Right lobe of liver (tissue), 6 donors: ENCODE measurements around the gene KRTAP3-3. TPM values are rescaled to one million over a fixed set of nuclear protein-coding genes. Genes with fewer than 3 reads are reported as not detected.

Experiments
- ATAC-seq, 4 donors: fragments of 200-7000 bp; cut with Tn5 transposase; one replicate each; pipeline ENCODE4 v1.9.1; 2020; ENCODE audit warnings: mild to moderate bottlenecking in 4 of 4, moderate library complexity in 4 of 4
- DNase-seq, 3 donors: peaks; one replicate each; pipeline ENCODE4 v3.0.0-alpha.2; 2020
- H3K27ac ChIP-seq, 3 donors: fragments of 200-600 bp; one replicate each; pipeline ENCODE4 v1.8.0; 2022
- H3K27me3 ChIP-seq, 2 donors: fragments of 200-600 bp; one replicate each; pipeline ENCODE4 v1.8.0; 2022
- H3K36me3 ChIP-seq, 4 donors: fragments of 200-600 bp; sonication (generic) in 1 of 4; one replicate each; pipeline versions ENCODE4 v1.5.1 to v1.8.0; 2017 to 2022; ENCODE audit warnings: control low read depth in 1 of 4
- H3K4me1 ChIP-seq, 4 donors: fragments of 200-600 bp; sonication (generic) in 1 of 4; one replicate each; pipeline versions ENCODE4 v1.5.1 to v1.8.0; 2017 to 2022; ENCODE audit warnings: control low read depth in 1 of 4
- H3K4me3 ChIP-seq, 3 donors: fragments of 200-600 bp; one replicate each; pipeline ENCODE4 v1.8.0; 2022
- H3K9me3 ChIP-seq, 4 donors: fragments of 200-600 bp; sonication (generic) in 1 of 4; one replicate each; pipeline versions ENCODE4 v1.5.1 to v1.8.0; 2017 to 2022; ENCODE audit warnings: control low read depth in 1 of 4
- POLR2A ChIP-seq: fragments of 450-650 bp; IDR thresholded peaks from one replicate; pipeline ENCODE4 v1.6.1; 2017; ENCODE audit warnings: antibody characterized with exemption, mild to moderate bottlenecking
- WGBS: methylation state at CpG from one replicate; pipeline ENCODE4 v1.1.6; 2018; ENCODE audit warnings: low coverage, low lambda C conversion rate; ENCODE audit not compliant: insufficient coverage; ENCODE audit errors: missing lambda C conversion rate; 5-methylcytosine and 5-hydroxymethylcytosine counted together
- intact Hi-C, 2 donors: fragments of 100-400 bp; cut with DNase I; formaldehyde crosslinking; loops; one replicate each; pipeline versions ENCODE4 v1.11.2 to v1.14.1; 2022
- total RNA-seq, 6 experiments: library from RNA; depleted of rRNA in 2 of 6; stranded (reverse); fragments of >200 nt in 2 of 6; fragmentation: NEBNext Ultra II Directional in 3 of 6; extraction: Animal tissue kit (Norgen Biotek cat#: 25700) in 3 of 6; gene quantifications; one replicate each; pipeline versions ENCODE4 v1.1.0 to v1.2.4, GENCODE V29; 2016 to 2023
- TF ChIP-seq, protein P1 (sequence below), 4 donors: fragments of 200-600 bp in 3 of 4; fragments of 450-650 bp in 1 of 4; IDR thresholded peaks; one replicate each; pipeline versions ENCODE4 v1.5.1 to v1.8.0; 2016 to 2022; ENCODE audit warnings: antibody characterized with exemption in 4 of 4, mild to moderate bottlenecking in 2 of 4
- donor health status: DM: no; HTN: yes; CAD: no.
- donor health status: DM: no; HTN: no; CAD: no.
- donor health status: DM: no; HTN: no; CAD: no.
- donor health status: DM: no; HTN: yes; CAD: no.
- donor health status: DM: no; HTN: yes; CAD: no.

KRTAP3-3 gene
- total RNA-seq, 6 experiments from 2014 or later: not detected

DNA sequence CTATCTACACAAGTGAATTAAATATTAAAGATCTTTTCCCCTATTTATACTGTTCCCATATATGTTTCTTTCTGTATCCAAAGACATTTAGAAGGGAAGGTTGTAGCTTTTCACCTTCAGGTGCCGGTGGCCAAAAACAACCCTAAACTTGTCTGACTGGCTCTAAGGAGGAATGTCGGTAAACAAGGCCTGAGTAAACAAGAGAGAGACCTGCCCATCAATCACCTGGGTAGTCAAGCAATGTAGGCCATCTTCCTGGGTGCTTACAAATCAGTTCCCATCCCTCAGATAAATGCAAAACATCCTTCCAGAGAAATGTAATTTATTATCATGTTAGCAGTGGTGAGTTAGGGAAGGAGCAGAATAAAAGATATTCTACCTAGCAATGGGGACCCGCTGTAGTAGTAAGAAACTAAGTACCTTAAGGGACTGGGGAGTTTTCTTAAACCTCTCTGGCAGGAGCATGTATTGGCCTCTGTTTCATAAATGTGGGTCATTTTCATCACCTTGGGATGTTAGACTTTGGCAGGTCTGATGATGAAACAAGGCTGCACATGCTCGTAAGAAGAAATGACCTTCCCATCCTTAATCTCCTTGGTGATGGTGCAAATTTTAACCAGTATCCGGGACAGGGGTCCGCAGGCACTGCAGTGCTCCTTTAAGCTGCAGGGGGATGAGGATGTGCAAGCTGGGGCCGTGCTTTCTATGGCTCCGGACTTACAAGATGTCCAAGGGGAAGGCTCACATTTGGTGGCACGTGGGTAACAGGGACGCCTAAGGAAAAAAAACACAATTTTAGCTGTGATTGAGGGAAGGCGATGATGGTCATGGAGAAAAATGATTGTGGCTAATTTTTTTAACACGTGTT is 35.6 kb downstream of the KRTAP3-3 start:
- Histone ChIP-seq H3K27me3 (no peaks in the 10 kb centered on the region), H3K27ac (no peak overlapping the region), H3K36me3 (no peaks in the 10 kb centered on the region), H3K4me3 (no peak overlapping the region), H3K4me1 (peaks cover 0 to 3% (median 0%) of the 10 kb centered on the region in 4 donors), H3K9me3 (no peaks in the 10 kb centered on the region)
- 64% methylated on average over 11 of the region's 12 CpGs for WGBS
- ATAC-seq (no peak), DNase-seq (no peak)
- intact Hi-C loops: no loop called here
- TF ChIP-seq, protein P1, sequence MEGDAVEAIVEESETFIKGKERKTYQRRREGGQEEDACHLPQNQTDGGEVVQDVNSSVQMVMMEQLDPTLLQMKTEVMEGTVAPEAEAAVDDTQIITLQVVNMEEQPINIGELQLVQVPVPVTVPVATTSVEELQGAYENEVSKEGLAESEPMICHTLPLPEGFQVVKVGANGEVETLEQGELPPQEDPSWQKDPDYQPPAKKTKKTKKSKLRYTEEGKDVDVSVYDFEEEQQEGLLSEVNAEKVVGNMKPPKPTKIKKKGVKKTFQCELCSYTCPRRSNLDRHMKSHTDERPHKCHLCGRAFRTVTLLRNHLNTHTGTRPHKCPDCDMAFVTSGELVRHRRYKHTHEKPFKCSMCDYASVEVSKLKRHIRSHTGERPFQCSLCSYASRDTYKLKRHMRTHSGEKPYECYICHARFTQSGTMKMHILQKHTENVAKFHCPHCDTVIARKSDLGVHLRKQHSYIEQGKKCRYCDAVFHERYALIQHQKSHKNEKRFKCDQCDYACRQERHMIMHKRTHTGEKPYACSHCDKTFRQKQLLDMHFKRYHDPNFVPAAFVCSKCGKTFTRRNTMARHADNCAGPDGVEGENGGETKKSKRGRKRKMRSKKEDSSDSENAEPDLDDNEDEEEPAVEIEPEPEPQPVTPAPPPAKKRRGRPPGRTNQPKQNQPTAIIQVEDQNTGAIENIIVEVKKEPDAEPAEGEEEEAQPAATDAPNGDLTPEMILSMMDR (IDR thresholded peaks at IDR 0.05): no peak
- TF ChIP-seq POLR2A: no peak

DNA sequence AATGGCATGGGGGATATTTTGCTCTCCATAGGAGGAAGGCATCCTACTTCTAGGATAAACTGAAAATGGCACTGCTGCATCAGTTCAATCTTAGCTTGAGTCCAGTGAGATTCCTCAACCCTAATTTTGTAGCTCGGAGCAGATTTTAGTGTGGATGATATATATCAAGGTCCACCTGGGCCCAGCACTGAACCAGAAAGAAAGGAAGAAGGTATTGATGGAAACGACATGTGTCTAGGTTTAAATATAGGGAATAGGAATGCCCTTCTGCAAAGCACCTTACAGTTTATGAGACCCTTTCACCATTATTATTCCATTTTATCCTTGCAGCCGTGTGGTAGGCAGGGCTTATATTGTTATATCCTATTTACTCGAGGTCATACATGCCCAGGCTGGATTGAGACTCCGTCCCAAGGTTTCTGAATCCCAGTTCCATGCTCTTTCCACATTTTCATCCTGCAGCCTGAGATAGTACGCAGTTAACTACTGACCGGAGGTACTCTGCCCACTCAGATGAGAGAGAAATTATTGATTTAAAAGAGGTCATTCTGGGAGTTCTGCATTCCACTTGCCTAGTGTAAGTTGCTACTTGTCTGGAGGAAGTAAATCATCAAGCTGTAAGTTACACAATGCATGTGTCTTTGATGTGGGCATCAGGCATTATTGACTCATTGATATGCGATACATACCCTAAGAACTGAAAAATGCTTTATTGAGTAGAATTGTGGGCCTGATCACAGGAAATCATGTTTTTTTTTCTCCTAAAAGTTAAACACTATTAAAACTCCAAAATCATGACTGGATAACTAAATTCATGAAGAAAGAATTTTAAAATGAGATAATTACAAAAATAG is 37.3 kb downstream of the KRTAP3-3 start:
- 33% methylated on average over 7 of the region's 8 CpGs for WGBS
- intact Hi-C loops: no loop called here
- ATAC-seq: peak in 1 of 4 donors; percentile 81

DNA sequence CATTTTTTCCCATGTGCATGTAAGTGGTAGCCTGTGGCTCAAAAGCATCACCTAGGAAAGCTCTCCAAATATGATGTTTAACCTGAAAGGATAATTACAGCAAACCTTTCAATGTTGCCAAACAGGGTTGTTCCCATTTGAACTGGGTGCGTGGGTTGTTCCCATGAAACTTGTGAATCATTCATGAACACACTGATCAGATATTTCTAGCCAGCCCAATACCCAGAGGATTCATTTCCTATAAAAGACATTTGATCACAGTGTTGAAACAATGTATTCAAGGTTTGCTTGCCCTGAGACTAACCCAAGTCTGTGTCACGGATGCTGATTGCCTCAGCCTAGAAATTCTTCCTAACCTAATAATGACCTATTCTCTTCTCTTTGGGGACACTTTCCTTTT is 40.1 kb downstream of the KRTAP3-3 start:
- Histone ChIP-seq H3K4me1 (peaks cover 0 to 3% (median 0%) of the 10 kb centered on the region in 4 donors), H3K36me3 (no peaks in the 10 kb centered on the region), H3K27me3 (no peaks in the 10 kb centered on the region), H3K4me3 (no peak overlapping the region), H3K9me3 (no peaks in the 10 kb centered on the region), H3K27ac (no peak overlapping the region)
- WGBS: 31% methylated on average over 2 of the region's 2 CpGs
- intact Hi-C loops: no loop called here
- TF ChIP-seq POLR2A: no peak
- TF ChIP-seq, protein P1 (IDR thresholded peaks at IDR 0.05): no peak
- DNase-seq: no peak
- peak in 1 of 4 donors; percentile 69 for ATAC-seq

More for the DNA sequence above, 37.3 kb downstream of the KRTAP3-3 start:
- Histone ChIP-seq H3K9me3 (no peaks in the 10 kb centered on the region), H3K27me3 (no peaks in the 10 kb centered on the region), H3K4me1 (peaks cover 0 to 3% (median 0%) of the 10 kb centered on the region in 4 donors), H3K27ac (no peak overlapping the region), H3K36me3 (no peaks in the 10 kb centered on the region), H3K4me3 (no peak overlapping the region)
- TF ChIP-seq, protein P1 (IDR thresholded peaks at IDR 0.05): no peak
- TF ChIP-seq POLR2A: no peak
- no peak for DNase-seq

DNA sequence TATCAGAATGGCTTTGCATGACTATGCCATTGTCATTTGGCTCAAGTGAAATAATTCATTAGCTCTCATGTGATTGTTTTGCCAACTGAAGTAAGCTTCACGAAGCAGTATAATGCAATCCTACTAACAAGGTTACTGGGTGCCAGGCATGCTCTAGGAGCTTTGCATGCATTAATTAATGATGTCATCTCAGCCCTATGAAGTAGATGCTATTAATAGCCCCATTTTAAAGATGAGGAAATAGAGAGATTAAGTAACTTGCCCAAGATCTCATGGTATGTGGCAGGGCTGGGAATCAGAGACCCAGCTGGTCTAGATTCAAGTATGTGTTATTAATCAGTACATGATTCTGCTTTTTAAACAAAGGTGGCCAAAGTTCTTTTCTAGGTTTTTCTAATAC is 41.3 kb downstream of the KRTAP3-3 start:
- H3K27me3 ChIP-seq: no peaks in the 10 kb centered on the region
- peak in 1 of 4 donors; percentile 21 for ATAC-seq
- no peaks in the 10 kb centered on the region for H3K36me3 ChIP-seq
- H3K27ac ChIP-seq: no peak overlapping the region
- 45% methylated on average over 1 of the region's 1 CpG for WGBS
- intact Hi-C loops: no loop called here
- no peak for TF ChIP-seq POLR2A
- TF ChIP-seq, protein P1 (IDR thresholded peaks at IDR 0.05): no peak
- no peak overlapping the region for H3K4me3 ChIP-seq
- DNase-seq: no peak
- peaks cover 0 to 3% (median 0%) of the 10 kb centered on the region in 4 donors for H3K4me1 ChIP-seq
- no peaks in the 10 kb centered on the region for H3K9me3 ChIP-seq
